HFFc6 (cell line): ENCODE results near the gene CHRNB1. TPM values are rescaled to one million over a fixed set of nuclear protein-coding genes. Genes with fewer than 3 reads are reported as not detected.

ENCODE experiments used
- DNase-seq: peaks from one replicate; pipeline ENCODE4 v3.0.0-alpha.2; 2018
- H3K27ac Mint-ChIP-seq: 2 replicates; pipeline ENCODE4 v1.8.0; 2020; ENCODE audit warnings: mild to moderate bottlenecking, mixed read lengths
- H3K27me3 Mint-ChIP-seq: 2 replicates; pipeline ENCODE4 v1.8.0; 2021; ENCODE audit warnings: mild to moderate bottlenecking, moderate library complexity, mixed read lengths; ENCODE audit not compliant: insufficient read depth
- H3K36me3 Mint-ChIP-seq: 2 replicates; pipeline ENCODE4 v1.8.0; 2021; ENCODE audit warnings: low read depth, mixed read lengths
- H3K4me1 Mint-ChIP-seq: 2 replicates; pipeline ENCODE4 v1.8.0; 2020; ENCODE audit warnings: low read depth, mixed read lengths
- H3K4me3 Mint-ChIP-seq: 2 replicates; pipeline ENCODE4 v1.8.0; 2020; ENCODE audit warnings: mild to moderate bottlenecking, moderate library complexity, mixed read lengths
- H3K9me3 Mint-ChIP-seq: 2 replicates; pipeline ENCODE4 v1.8.0; 2020; ENCODE audit warnings: mild to moderate bottlenecking, mixed read lengths
- CTCF ChIP-seq: fragments of 200-600 bp; sonication (generic); IDR thresholded peaks from 2 replicates; pipeline ENCODE4 v1.5.0; 2021; ENCODE audit warnings: antibody characterized with exemption, mild to moderate bottlenecking
- total RNA-seq, 6 experiments: library from RNA; stranded (reverse); fragmentation: NEBNext Ultra II Directional; extraction: Animal tissue kit (Norgen Biotek cat#: 25700); gene quantifications; 2 replicates in 1 of 6; 3 replicates in 5 of 6; pipeline ENCODE4 v1.2.3, GENCODE V29; 2021

CHRNB1 gene
- total RNA-seq, 6 experiments from 2014 or later, result 2.0 to 2.8 (median 2.4) TPM

GRCh38 chr17:7436556-7437368 is 8.1 kb upstream of the CHRNB1 start:
- Mint-ChIP-seq H3K36me3 (no peaks in the 10 kb centered on the region; the same call in 1 of the 2 replicates), H3K4me1 (peaks cover 37% of the 10 kb centered on the region), H3K27ac (peak overlapping the region; percentile 51; the same call in 1 of the 2 replicates), H3K9me3 (no peaks in the 10 kb centered on the region), H3K27me3 (peaks cover 18% of the 10 kb centered on the region), H3K4me3 (peak overlapping the region; percentile 91)
- peak; percentile 88 for TF ChIP-seq CTCF
- peak; percentile 66 for DNase-seq

GRCh38 chr17:7437369-7437863 is 7.4 kb upstream of the CHRNB1 start:
- Mint-ChIP-seq H3K27me3 (peaks cover 18% of the 10 kb centered on the region), H3K4me3 (peak overlapping the region; percentile 71; the same call in 1 of the 2 replicates), H3K4me1 (peaks cover 37% of the 10 kb centered on the region), H3K36me3 (no peaks in the 10 kb centered on the region; the same call in 1 of the 2 replicates), H3K9me3 (no peaks in the 10 kb centered on the region), H3K27ac (no peak overlapping the region)
- DNase-seq, result no peak
- TF ChIP-seq CTCF, result 0 out of 2 replicates have a peak, but pooled peaks have one; percentile 4

- H3K27me3 Mint-ChIP-seq, result peaks cover 18% of the 10 kb centered on the region
- DNase-seq, result no peak
- no peak overlapping the region for H3K27ac Mint-ChIP-seq
- peak overlapping the region; percentile 71 for H3K4me3 Mint-ChIP-seq
- H3K36me3 Mint-ChIP-seq, result no peaks in the 10 kb centered on the region; the same call in 1 of the 2 replicates
- no peaks in the 10 kb centered on the region for H3K9me3 Mint-ChIP-seq
- no peak for TF ChIP-seq CTCF
- H3K4me1 Mint-ChIP-seq, result peaks cover 37% of the 10 kb centered on the region
Measured at GRCh38 chr17:7437950-7438614, 6.8 kb upstream of the CHRNB1 start.

GRCh38 chr17:7438656-7439460 is 6.0 kb upstream of the CHRNB1 start:
- no peak for DNase-seq
- H3K36me3 Mint-ChIP-seq, result no peaks in the 10 kb centered on the region; the same call in 1 of the 2 replicates
- peaks cover 42% of the 10 kb centered on the region for H3K4me1 Mint-ChIP-seq
- no peak for TF ChIP-seq CTCF
- H3K4me3 Mint-ChIP-seq, result peak overlapping the region; percentile 7; the same call in 1 of the 2 replicates
- H3K9me3 Mint-ChIP-seq, result no peaks in the 10 kb centered on the region
- peaks cover 18% of the 10 kb centered on the region for H3K27me3 Mint-ChIP-seq
- no peak overlapping the region for H3K27ac Mint-ChIP-seq
